GM19351 (cell line): ENCODE results near the gene TSPAN31.

Source experiments
- ATAC-seq: cut with Tn5 transposase; IDR thresholded peaks from one replicate; pipeline ENCODE4 v1.9.1; 2021; ENCODE audit warnings: mild to moderate bottlenecking, moderate library complexity; ENCODE audit not compliant: unreplicated experiment

TSPAN31 gene

GRCh38 chr12:57782243-57782607 is 37.4 kb downstream of the TSPAN31 start:
- peak; percentile 7 for ATAC-seq

GRCh38 chr12:57782608-57783465 is 38.0 kb downstream of the TSPAN31 start, which contains the start of gene TSFM:
Gene TSFM, plus strand, starts transcription at chr12:57782787. Its CDS starts 15 bp downstream, at chr12:57782802.
- ATAC-seq, result peak; percentile 93

GRCh38 chr12:57783466-57783801 is 38.6 kb downstream of the TSPAN31 start:
- no peak for ATAC-seq

GRCh38 chr12:57783861-57784260 is 39.0 kb downstream of the TSPAN31 start:
- ATAC-seq, result no peak

GRCh38 chr12:57793920-57794319 is 49.1 kb downstream of the TSPAN31 start:
- ATAC-seq, result no peak

- no peak for ATAC-seq
Measured at GRCh38 chr12:57795354-57795753, 50.5 kb downstream of the TSPAN31 start.

GRCh38 chr12:57796996-57797395 is 52.2 kb downstream of the TSPAN31 start:
- ATAC-seq, result no peak

- no peak for ATAC-seq
Measured at GRCh38 chr12:57797933-57798332, 53.1 kb downstream of the TSPAN31 start.
